SK-N-MC (cell line): ENCODE results near the gene SPATA2L.

Source experiments
- EZH2 ChIP-seq: fragments of 200-600 bp; sonication (generic); IDR thresholded peaks from one replicate; pipeline ENCODE4 v1.6.1; 2017; ENCODE audit warnings: antibody characterized with exemption
- FOXP2 ChIP-seq: optimal IDR thresholded peaks from 2 replicates; pipeline ENCODE3; 2011; ENCODE audit warnings: mild to moderate bottlenecking, moderate library complexity; ENCODE audit not compliant: insufficient read depth; ENCODE audit errors: extremely low read length, control extremely low read depth
- POLR2AphosphoS5 ChIP-seq: IDR thresholded peaks from 2 replicates; pipeline ENCODE4 v1.6.1; 2012; ENCODE audit warnings: mild to moderate bottlenecking, low read depth, low read length, borderline replicate concordance

- TF ChIP-seq EZH2 (no peak), POLR2AphosphoS5 (no peak), FOXP2 (no peak)
Observed at GRCh38 chr16:89705006-89705405, 3.5 kb upstream of the SPATA2L start.
